SU-DHL-6 (cell line): ENCODE measurements around the gene SCARB1.

ENCODE experiments used
- H2AFZ ChIP-seq: fragments of 200-600 bp; sonication (generic); 2 replicates; pipeline ENCODE4 v1.6.1; 2014; ENCODE audit warnings: low read depth, mild to moderate bottlenecking, moderate library complexity, mixed read lengths, antibody characterized with exemption, low read length; ENCODE audit not compliant: severe bottlenecking
- H3F3A ChIP-seq: fragments of 200-600 bp; shearing (Covaris generic); 2 replicates; pipeline ENCODE4 v1.6.0; 2016; ENCODE audit warnings: antibody characterized with exemption, mild to moderate bottlenecking; ENCODE audit not compliant: insufficient read depth
- H3K27ac ChIP-seq: fragments of 200-600 bp; sonication (generic); 2 replicates; pipeline ENCODE4 v1.5.1; 2016; ENCODE audit warnings: low read depth, mild to moderate bottlenecking, low read length, moderate library complexity, mixed read lengths
- H3K27me3 ChIP-seq: fragments of 200-600 bp; sonication (generic), shearing (Covaris generic); 2 replicates; pipeline ENCODE4 v1.6.0; 2014; ENCODE audit warnings: mild to moderate bottlenecking, low read length
- H3K36me3 ChIP-seq: fragments of 200-600 bp; sonication (generic); 2 replicates; pipeline ENCODE4 v1.6.1; 2014; ENCODE audit warnings: mild to moderate bottlenecking, low read length, mixed read lengths
- H3K4me2 ChIP-seq: fragments of 300-600, 200-600 bp; shearing (Covaris generic), sonication (generic); 2 replicates; pipeline ENCODE4 v1.6.0; 2014; ENCODE audit warnings: low read length, low read depth, mild to moderate bottlenecking; ENCODE audit not compliant: poor library complexity, severe bottlenecking
- H3K4me3 ChIP-seq: fragments of 200-600 bp; sonication (generic); 2 replicates; pipeline ENCODE4 v1.5.1; 2014; ENCODE audit warnings: antibody characterized with exemption, low read length, mild to moderate bottlenecking, mixed read lengths; ENCODE audit not compliant: insufficient read depth, poor library complexity, severe bottlenecking
- H3K79me2 ChIP-seq: fragments of 200-600 bp; sonication (generic); 2 replicates; pipeline ENCODE4 v1.6.1; 2014; ENCODE audit warnings: mild to moderate bottlenecking, low read length, moderate library complexity; ENCODE audit not compliant: insufficient read depth
- H3K9ac ChIP-seq: fragments of 200-600 bp; sonication (generic); 2 replicates; pipeline ENCODE4 v1.7.0; 2014; ENCODE audit warnings: mild to moderate bottlenecking, low read length
- H3K9me2 ChIP-seq: fragments of 200-600 bp; sonication (generic); replicated peaks from 2 replicates; pipeline ENCODE4 v1.6.1; 2014; ENCODE audit warnings: low read length; ENCODE audit not compliant: insufficient read depth
- H3K9me3 ChIP-seq: fragments of 200-600 bp; sonication (generic); 2 replicates; pipeline ENCODE4 v1.6.1; 2014; ENCODE audit warnings: low read length, mixed read lengths; ENCODE audit not compliant: insufficient read depth
- H4K20me1 ChIP-seq: fragments of 200-600 bp; sonication (generic); 2 replicates; pipeline ENCODE4 v1.6.1; 2014; ENCODE audit warnings: low read depth, mild to moderate bottlenecking, antibody characterized with exemption, low read length, moderate library complexity, mixed read lengths
- CTCF ChIP-seq: fragments of 200-600 bp; sonication (generic); IDR thresholded peaks from one replicate; pipeline ENCODE4 v1.5.1; 2017; ENCODE audit warnings: antibody characterized with exemption, mild to moderate bottlenecking, low read length, moderate library complexity; ENCODE audit not compliant: insufficient read depth, poor library complexity, severe bottlenecking
- EZH2phosphoT487 ChIP-seq: fragments of 200-600 bp; sonication (generic), shearing (Covaris generic); conservative IDR thresholded peaks from 2 replicates; pipeline ENCODE4 v1.6.1; 2018; ENCODE audit warnings: mild to moderate bottlenecking, antibody characterized with exemption, low read length, moderate library complexity, mixed read lengths

The SCARB1 gene

GRCh38 chr12:124727922-124728321, 135.7 kb downstream of the SCARB1 start:
- no peak overlapping the region for H3K4me2 ChIP-seq
- no peaks in the 10 kb centered on the region for H3K79me2 ChIP-seq
- H3K27ac ChIP-seq = no peak overlapping the region
- H3K27me3 ChIP-seq = no peaks in the 10 kb centered on the region
- no peaks in the 10 kb centered on the region for H3K9me2 ChIP-seq
- no peak for TF ChIP-seq EZH2phosphoT487
- TF ChIP-seq CTCF = no peak
- no peak overlapping the region for H3K9ac ChIP-seq
- no peak overlapping the region for H2AFZ ChIP-seq
- H3K9me3 ChIP-seq = no peaks in the 10 kb centered on the region
- H3K36me3 ChIP-seq = no peaks in the 10 kb centered on the region
- no peaks in the 10 kb centered on the region for H4K20me1 ChIP-seq
- H3F3A ChIP-seq = no peaks in the 10 kb centered on the region
- H3K4me3 ChIP-seq = no peak overlapping the region

GRCh38 chr12:124727264-124727800, 136.3 kb downstream of the SCARB1 start:
- H2AFZ ChIP-seq = no peak overlapping the region

More at GRCh38 chr12:124727264-124727800, 136.3 kb downstream of the SCARB1 start:
- Histone ChIP-seq H3K4me2 (no peak overlapping the region), H3K9me3 (no peaks in the 10 kb centered on the region), H3K4me3 (no peak overlapping the region), H3K9me2 (no peaks in the 10 kb centered on the region), H3K27me3 (no peaks in the 10 kb centered on the region), H3K27ac (no peak overlapping the region), H3K79me2 (no peaks in the 10 kb centered on the region), H3F3A (no peaks in the 10 kb centered on the region), H3K9ac (no peak overlapping the region), H3K36me3 (no peaks in the 10 kb centered on the region), H4K20me1 (no peaks in the 10 kb centered on the region)
- no peak for TF ChIP-seq CTCF
- no peak for TF ChIP-seq EZH2phosphoT487
